HG03442 (cell line): ENCODE data around the gene NTN4.
"Not testable (repeated sequence)": the region's sequence is repeated elsewhere in the genome, so short reads cannot be mapped to it uniquely, and the experiment has no call there.

ENCODE experiments used
- ATAC-seq: cut with Tn5 transposase; IDR thresholded peaks from one replicate; pipeline ENCODE4 v1.9.1; 2021; ENCODE audit warnings: mild to moderate bottlenecking, moderate library complexity; ENCODE audit not compliant: unreplicated experiment

Gene NTN4

DNA sequence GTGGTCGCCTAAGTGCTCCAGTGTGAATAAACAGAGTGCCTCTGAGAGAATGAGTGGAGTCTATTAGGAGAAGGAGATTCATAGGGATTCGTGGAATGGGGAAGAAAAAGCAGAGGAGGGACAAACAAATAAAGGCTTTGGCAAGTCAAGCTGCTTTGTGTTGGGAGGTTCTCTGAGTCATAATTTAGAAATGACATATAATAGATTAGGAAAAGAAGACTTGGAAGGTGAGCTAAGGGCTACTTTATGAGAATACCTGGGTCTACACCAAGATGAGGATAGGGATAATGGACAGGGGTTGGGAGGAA is 6.4 kb upstream of the NTN4 start:
- no peak for ATAC-seq

DNA sequence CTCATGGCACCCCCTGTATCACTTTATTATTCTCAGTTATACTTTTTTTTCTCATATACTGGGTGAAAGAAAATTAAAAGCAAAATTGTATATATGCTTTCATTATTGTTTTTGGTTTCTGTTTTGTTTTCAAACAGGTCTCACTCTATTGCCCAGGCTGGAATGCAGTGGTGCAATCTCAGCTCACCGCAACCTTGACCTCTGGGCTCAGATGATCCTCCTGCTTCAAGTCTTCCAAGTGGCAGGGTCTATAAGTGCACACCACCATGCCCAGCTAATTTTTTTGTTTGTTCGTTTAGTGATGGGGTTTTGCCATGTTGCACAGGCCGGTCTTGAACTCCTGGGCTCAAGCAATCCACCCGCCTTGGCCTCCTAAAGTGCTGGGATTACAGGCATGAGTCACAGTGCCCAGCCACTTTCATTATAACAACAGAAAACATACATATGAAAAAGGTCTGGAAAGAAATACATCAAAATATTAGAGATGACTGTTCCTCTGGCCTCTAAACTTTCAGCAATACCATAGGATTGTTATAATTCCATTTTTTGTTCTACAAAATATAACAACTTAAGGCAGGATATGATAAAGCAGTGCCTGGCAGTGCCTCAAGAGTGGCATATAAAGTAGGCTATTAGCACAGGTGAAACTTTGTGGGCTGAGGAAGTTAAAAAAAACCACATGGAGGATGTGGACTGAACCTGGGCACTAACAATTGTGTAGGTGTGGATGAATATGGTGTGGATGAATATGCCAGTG is 5.8 kb upstream of the NTN4 start:
- no peak for ATAC-seq

DNA sequence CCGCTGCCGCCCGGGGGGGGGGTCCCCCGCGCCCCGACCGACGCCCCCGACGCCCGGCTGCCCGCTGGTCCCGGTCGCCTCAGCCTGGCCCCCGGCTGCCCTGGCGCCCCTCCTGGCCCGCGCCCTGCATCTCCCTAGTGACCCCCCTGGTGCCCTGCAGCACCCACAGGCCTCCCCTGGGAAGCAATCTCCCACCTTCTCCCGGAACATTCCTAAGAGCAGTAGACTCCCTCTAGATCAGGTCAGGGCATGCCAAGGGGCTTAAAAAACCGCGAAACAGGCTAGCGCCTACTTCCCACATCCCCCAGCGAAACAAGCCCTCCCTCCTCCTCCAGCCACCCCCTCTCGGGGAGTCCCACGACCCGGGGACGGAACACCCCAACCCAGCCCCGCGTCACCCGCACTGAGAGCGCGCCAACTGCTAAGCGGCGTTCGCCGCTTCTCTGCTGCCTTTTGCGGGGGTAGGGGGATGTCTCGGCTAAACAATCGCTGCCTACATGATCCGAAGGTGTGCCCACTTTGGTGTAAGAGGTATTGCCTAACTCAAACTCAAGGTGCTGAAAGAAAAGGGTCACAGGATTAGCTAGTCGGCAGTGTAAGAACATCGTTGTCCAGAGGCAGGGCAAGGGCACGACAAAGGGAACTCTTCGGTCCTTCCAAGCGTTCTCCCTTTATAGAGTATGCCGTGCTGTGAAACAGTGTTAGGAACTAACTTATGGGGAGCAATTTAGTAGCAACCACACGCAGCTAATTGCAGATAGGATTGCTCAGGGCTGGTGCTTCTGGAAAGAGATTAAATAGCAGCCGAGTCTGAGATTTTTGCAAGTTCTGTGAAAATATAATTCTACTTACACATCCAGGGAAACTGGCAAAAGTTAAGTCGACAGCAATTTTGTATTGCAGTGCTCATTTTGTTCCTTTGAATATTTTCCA is 619 bp upstream of the NTN4 start:
- ATAC-seq, result no peak

DNA sequence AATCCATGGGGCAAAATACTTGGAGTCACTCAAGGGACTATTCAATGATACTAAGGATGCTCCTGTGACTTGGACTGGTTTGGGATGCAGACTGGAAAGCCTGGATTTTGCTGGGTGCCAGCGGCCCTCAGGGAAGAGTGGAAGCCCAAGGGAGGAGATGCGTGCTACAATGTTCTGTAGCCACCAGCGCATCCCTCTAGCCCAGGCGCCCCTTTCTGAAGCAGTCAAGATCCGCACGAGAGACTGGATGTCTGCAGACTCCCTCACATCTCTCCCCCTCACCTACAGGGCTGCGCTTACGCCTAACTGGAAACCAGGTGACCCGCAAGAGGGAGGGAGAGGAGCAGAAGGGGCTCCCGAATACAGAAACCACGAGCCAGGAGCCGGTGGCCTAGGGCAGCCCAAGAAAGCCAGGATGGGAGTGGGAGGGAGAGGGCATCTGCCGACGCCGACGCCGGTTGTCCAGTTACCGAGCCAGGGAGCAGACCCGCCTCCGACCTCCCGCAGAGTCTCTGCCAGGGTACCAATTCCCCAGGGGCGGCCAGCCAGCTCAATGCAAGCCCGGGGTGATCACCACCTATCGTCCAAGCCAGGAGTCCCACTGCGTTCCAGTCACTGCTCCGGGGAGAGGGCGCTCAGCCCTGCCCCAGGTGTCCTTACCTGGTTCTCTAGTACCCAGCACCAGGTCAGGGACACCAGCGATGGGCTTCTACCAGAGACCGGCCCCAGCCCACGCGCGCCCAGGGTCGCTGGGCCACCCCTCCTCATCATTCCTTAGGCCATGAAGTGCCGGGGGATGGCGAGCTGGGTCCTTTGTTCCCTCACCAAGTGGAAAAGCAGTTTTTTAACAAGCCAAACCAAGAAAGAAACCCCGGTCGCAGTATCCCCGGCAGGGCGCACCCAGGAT is 1.2 kb downstream of the NTN4 start:
- ATAC-seq, result no peak

DNA sequence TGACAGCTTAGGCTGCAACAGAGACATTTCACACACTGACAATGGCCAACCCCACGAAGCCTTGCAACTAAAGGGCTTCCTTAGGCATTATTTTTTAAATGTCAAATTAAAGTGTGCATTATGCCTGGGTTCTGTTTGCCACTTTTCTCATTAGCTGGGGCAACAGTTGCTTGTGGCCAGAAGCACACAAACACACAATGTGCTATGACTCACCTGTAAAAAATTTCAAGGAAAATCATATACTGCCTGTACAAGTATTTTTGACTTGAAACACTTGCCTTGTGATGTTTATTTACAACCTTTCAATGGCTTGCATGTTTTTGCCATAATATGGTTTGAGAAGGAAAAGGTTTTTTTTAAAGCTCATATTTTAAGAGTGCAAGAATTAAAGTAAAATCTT is 1.9 kb downstream of the NTN4 start:
- ATAC-seq, result no peak

DNA sequence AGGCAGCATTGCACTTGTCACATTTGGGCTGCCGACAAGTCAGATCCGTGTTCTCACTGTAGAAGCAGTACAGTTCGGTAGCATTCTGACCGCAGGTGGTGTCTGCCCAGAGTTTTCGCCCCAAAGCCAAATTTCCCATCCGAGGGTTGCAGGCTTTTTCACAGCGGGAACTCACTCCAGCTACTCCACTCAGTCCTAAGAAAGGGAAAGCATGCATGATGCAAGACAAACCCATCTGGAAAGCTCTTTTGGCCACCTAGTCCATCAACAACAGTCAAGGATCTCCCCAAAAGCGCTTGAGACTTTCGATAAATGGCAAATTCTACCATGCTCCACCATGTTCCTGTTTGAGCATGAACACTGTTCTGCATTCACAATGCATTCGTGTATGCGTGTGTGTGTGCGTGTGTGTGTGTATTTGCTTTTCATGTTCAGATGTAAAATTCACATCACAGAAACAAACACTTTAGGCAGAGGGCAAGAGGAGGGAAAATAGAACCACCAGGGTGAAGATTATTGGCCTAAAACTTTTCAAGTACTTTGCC is 3.2 kb downstream of the NTN4 start:
- no peak for ATAC-seq

DNA sequence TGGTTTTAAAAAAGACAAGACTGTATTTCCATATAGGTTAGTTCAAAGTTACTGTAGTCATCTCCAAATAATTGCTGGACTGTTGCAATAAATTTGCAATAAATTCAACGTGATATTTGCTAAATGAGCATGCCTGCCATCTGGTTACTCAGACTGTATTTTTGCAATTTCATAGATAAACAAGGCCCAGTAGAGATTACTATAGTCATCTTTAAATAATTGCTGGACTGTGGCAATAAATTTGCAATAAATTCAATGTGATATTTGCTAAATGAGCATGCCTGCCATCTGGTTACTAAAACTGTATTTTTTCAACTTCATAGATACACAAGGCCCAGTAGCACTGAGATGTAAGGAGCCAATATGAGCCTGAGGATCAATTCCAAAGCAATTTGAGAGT is 5.6 kb downstream of the NTN4 start:
- no peak for ATAC-seq

DNA sequence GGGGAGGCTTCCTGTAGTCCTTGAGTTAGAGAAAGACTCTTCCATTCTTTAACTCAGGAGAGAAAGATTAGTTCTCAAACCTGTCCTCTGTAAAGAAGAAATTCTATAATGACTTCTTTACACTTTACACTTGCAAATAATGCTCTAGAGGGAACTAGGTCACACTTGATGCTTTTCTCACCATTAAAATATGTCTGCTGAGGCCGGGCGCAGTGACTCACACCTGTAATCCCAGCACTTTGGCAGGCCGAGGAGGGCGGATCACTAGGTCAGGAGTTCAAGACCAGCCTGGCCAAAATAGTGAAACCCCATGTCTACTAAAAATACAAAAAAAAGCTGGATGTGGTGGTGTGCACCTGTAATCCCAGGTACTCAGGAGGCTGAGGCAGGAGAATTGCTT is 6.3 kb downstream of the NTN4 start:
- ATAC-seq, result no peak

DNA sequence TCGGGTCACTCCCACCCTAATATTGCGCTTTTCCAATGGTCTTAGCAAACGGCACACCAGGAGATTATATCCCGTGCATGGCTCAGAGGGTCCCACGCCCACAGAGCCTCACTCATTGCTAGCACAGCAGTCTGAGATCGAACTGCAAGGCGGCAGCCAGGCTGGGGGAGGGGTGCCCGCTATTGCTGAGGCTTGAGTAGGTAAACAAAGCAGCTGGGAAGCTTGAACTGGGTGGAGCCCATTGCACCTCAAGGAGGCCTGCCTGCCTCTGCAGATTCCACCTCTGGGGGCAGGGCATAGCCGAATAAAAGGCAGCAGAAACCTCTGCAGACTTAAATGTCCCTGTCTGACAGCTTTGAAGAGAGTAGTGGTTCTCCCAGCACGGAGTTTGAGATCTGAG is 15.1 kb downstream of the NTN4 start:
- ATAC-seq, result not testable (repeated sequence)

DNA sequence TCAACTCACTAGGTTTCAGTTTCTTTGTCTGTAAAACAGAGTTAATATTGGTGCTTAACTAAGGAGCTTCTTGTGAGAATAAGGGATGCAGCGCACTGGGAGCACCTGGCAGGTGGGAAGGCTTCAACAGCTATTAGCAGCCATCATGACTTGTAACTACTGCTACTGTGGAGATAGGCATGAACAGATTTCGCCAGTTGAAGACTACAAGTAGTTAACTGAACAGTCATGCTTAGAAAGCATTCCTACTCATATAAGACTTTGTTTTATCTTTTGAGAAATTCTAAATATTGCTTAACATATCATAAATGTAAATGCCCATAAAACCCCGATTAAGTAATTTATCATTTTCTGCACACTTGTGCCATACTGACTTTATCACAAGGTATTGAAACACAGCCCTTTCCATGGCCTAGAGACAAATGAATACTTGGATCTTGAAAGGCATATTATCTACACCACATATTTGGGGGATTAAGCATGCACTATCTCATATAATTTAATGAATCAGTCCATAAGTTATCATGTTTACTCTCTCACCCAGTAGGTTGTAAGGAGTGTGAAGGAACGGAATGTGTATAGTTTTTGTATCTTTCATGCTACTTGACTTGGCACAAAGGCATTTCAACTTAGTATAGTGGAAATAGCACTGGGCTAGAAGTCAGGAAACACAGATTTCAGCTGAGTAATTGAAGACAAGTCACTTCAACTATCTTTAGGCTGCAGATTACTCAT is 16.1 kb downstream of the NTN4 start:
- ATAC-seq, result no peak

DNA sequence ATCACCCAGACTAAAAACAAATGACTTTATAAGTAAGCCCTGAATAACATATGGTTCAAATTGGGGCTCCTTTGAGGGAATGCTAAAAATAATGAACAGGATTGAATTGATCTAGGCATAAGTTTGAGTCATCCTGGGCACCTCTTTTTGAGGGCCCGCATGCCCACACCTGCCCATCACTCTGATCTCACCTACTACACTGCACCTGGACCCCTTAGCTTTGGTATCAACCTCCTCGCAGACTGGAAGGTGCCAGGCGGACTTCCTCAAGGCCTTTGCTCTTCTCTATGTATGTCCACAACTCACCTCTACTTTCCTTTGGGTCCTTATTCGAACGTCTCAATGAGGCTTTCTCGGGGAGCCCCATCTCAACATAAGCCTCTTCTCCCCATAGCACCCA is 17.2 kb downstream of the NTN4 start:
- ATAC-seq, result no peak

DNA sequence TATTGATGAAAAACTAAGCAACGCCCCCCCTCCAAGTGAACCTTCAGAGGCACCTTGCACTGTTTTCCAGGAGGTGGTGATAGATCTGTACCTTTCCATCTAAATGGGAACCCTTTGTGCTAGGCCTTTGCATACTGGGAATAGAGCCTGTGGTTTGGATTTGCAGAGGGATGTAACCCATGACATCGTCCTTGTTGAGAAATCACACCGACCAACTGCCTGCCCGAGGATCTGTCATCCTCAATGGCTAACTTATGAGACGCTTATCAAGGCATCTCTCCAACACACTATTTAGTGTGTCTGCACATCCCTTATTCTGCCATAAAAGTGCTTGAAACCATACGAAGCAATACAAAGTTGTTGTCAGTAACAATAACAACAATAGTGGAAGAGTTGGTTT is 22.9 kb downstream of the NTN4 start:
- no peak for ATAC-seq

DNA sequence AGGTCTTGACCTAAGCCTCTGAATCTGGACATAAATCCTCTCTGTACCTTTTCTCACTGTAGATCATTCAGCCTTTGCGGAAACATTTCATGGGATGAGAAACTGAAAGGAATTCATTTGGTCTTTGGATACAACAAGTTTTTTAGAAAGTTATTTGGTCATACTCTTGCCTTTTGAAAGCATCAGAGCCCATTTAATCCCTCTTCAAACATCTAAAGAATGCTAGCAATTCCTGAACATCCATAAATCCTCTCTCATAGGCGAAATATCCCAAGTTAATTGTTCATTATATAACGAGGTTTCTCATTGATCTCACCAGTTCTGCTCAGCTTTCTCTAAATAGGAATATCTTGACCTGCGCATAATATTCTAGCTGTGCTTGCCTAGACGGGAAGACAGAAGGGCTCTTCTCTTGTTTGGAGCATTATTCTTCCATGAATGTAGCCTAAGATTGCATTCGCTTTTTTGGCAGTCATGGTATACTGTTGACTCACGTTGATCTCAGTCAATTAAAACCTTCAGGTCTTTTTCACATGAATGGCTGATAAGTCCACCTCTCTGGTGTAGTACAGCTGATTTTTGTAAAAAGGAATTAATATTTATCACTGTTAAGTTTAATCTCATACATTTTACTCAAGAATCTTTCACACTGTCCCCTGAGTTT is 24.1 kb downstream of the NTN4 start:
- no peak for ATAC-seq

DNA sequence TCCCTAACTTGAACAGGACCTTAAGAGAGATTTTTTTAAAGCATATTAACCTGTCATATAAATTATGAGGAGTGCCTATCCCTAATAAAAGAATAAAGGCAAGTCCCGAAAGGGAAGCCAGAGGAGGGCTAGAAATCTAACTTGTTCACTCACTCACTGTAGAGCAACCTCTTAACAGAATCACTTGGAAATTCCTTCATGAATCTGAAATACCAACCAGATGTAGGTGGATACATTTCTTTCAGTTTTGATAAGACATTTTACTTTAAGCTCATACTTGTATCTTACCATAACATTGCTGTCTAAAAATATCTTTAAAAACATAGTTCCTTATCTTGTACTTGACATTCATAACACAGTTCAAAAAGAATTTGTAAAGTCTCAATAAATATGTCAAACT is 25.7 kb downstream of the NTN4 start:
- ATAC-seq, result no peak

DNA sequence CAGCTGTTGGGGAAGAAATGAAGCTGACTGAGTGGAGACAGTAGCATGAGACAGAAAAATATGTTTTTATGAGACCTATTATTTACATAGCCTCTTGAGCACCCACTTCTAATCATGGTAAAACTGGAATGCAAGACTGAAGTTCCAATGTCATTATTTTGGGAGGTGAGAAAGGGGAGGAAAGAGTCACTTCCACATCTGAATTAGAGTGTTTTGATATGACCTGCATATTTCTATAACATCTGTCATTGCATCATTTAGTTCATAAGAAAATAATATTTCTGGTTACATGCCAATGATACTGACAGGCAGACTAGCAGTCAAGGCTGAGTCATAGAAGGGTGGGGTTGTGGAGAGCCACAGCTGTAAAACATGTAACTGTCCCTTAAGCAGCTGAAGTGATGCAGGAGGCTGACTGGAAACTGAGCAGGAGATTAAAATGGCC is 26.7 kb downstream of the NTN4 start:
- no peak for ATAC-seq

DNA sequence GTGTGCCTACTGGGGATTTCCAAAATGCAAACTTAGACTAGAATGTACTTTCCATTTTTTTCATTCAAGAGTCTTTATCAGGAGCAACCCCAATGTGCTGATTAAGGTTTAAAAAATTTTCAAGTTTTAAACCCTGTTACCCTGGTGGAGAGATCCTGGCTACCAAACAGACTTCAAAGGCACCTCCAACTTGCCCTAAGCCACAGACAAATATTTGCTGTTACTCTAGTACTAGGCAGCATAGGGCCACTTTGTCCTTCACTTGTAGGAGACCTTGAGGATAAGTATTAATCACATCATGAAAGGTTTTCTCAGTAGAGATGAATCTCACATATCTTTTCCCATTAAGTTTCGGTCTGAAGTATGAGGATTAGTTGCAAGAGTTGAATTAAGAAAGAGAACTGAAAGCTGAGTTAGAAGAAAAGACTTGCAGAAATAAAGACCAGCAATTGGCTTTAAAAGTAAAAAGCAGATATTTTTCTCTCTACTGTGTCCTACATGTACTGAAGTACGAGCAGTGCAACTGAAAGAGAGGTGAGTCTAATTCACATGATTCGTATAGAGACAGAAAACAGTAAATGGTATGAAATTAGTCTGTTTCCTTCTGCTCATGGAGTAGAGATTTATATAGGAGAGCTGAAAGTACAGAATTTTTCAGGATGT is 28.3 kb downstream of the NTN4 start:
- no peak for ATAC-seq

DNA sequence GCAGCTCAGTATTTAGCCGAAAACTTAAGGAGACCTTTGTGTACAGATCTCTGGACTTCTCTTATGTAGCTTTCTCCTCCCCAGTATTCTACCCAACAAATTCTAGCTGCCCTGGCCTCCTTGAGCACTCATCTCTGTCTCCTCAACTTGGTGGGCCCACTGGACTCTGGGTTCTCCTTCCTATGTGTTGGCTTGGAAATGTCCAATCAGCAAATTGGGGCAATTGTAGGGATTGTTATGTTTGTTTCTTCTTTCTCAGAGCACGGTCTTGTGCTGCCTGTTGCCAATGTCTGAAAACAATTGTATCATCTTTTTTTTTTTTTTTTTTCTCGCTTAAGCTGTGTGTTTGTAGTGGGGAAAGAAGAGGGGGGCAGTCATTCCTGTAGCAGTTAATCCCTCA is 30.2 kb downstream of the NTN4 start:
- ATAC-seq, result no peak

DNA sequence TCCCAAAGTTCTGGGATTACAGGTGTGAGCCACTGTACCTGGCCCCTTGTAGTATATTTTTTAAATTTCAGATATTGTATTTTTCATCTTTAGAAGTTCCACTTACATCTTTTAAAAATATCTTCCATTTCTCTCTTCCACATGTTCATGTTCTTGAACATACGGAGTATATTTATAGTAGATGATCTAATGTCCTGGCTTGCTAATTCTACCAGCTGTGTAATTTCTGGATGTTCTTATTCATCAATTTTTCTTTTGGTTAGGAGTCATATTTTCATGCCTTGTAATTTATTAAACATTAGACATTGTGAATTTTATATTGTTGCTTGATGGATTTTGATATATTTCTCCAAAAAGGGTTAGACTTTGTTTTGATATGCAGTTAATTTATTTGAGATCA is 30.8 kb downstream of the NTN4 start:
- ATAC-seq, result no peak

DNA sequence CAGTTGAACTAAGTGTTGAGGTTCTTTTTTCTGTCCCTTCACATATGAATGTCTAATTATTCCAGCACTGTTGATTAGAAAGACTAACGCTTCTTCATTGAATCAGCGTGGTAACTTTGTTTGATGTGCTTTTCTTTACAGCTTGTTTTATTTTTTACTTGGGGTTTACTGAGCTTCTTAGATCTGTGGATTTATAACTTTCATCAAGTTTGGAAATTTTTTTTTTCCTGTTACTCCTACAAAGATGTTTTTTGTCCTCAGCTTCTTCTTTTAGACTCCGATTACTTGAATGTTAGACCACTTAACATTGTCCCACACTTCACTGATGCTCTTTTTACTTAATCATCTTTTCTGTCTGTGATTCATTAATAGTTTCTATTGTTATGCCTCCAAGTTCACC is 31.5 kb downstream of the NTN4 start:
- ATAC-seq, result no peak
